HS-5 (cell line): Measurements from ENCODE around the gene PNMT.
"Not testable (repeated sequence)": the region's sequence is repeated elsewhere in the genome, so short reads cannot be mapped to it uniquely, and the experiment has no call there.

Source experiments
- DNase-seq: peaks from one replicate; pipeline ENCODE4 v3.0.0-alpha.2; 2012; ENCODE audit warnings: low read depth

Gene PNMT

DNA sequence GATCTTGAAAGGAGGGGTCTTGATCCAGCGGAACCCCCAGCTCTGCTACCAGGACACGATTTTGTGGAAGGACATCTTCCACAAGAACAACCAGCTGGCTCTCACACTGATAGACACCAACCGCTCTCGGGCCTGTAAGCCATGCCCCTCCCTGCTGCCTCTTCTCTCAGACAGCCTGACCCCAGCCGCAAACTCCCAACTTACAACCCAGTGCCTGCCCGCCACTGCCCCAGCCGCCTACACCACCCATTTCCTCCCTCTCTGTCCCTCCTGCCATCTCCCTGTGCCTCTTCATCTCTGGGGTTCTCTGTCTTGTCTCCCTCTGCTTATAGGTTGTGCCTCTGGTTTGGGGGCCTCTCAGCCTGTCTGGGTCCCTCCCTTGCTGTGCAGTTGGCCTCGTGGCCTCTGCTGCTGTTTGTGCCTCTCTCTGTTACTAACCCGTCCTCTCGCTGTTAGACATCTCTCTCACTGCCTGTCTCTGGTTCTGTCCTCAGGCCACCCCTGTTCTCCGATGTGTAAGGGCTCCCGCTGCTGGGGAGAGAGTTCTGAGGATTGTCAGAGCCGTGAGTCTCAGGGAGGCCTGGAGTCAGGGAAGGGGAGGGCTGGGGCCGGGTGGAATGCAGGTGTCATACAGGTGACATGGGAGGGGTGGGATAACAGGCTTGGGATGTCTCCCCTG, 41.2 kb downstream of the PNMT start:
- no peak for DNase-seq

DNA sequence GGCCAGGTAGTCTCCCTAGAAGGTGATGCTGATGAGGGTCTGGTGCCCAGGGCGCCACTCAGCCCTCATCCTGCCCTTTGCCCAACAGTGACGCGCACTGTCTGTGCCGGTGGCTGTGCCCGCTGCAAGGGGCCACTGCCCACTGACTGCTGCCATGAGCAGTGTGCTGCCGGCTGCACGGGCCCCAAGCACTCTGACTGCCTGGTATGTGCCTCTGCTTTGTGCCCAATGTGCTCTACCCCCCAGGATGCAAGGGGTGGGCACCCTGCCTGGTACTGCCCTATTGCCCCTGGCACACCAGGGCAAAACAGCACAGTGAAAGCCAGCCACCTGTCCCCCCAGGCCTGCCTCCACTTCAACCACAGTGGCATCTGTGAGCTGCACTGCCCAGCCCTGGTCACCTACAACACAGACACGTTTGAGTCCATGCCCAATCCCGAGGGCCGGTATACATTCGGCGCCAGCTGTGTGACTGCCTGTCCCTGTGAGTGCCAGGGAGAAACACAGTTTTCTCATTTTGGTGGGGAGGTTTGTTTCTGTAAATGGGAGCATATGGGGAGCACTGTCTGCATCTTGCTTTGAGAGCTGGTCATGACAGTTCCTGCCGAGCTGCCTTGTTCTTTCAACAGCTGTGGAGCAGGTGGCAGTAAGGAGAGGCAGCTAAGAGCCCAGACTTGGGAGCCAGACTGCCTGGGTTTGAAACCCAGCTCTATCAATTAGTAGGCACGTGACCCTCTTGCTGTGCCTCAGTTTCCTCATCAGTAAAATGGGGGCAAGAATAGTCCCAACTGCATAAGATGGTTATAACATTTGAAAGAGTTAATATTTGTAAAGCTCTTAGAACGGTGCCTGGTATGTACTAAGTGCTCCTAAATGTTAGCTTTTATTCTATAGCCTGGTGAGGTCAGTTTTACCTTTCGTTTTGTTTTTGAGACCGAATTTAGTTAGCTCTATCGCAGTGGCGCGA, 42.0 kb downstream of the PNMT start:
- no peak for DNase-seq

DNA sequence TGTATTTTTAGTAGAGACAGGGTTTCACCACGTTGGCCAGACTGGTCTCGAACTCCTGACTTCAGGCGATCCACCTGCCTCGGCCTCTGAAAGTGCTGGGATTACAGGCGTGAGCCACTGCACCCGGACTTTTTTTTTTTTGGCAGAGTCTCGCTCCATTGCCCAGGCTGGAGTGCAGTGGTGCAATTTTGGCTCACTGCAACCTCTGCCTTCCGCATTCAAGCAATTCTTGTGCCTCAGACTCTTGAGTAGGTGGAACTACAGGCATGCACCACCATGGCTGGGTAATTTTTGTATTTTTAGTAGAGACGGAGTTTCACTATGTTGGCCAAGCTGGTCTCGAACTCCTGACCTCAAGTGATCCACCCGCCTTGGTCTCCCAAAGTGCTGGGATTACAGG, 42.8 kb downstream of the PNMT start:
- not testable (repeated sequence) for DNase-seq

DNA sequence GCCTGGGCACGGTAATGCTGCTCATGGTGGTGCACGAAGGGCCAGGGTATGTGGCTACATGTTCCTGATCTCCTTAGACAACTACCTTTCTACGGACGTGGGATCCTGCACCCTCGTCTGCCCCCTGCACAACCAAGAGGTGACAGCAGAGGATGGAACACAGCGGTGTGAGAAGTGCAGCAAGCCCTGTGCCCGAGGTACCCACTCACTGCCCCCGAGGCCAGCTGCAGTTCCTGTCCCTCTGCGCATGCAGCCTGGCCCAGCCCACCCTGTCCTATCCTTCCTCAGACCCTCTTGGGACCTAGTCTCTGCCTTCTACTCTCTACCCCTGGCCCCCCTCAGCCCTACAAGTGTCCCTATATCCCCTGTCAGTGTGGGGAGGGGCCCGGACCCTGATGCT, 43.6 kb downstream of the PNMT start:
- DNase-seq = no peak

DNA sequence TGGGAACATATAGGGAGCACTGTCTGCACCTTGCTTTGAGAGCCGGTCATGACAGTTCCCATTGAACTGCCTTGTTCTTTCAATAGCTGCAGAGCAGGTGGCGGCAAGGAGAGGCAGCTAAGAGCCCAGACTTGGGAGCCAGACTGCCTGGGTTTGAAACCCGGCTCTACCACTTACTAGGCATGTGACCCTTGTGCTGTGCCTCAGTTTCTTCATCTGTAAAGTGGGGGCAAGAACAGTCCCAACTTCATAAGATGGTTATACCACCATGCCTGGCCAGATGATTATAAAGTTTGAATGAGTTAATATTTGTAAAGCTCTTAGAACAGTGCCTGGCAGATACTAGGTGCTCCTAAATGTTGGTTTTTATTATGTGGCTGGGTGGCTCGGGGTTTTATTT, 46.0 kb downstream of the PNMT start:
- DNase-seq = no peak

DNA sequence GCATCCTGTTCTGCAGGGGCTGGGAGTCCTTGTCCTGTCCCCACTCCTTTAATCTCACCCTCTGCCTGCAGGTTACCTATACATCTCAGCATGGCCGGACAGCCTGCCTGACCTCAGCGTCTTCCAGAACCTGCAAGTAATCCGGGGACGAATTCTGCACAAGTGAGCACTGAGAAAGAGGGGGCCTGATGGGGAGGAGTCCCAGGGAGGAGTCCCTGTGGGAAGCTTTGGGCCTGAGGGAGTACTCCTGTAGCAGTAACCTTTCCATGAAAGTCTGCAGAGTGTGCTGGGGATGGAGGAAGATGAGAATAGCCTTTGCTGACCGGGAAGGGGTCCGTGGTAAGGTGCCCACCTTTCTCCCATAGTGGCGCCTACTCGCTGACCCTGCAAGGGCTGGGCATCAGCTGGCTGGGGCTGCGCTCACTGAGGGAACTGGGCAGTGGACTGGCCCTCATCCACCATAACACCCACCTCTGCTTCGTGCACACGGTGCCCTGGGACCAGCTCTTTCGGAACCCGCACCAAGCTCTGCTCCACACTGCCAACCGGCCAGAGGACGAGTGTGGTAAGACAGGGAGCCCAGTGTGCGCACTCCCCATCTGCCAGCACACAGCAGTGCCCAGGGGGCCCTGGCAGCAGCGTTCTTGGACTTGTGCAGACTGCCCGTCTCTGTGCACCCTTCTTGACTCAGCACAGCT, 47.3 kb downstream of the PNMT start:
- DNase-seq = no peak

DNA sequence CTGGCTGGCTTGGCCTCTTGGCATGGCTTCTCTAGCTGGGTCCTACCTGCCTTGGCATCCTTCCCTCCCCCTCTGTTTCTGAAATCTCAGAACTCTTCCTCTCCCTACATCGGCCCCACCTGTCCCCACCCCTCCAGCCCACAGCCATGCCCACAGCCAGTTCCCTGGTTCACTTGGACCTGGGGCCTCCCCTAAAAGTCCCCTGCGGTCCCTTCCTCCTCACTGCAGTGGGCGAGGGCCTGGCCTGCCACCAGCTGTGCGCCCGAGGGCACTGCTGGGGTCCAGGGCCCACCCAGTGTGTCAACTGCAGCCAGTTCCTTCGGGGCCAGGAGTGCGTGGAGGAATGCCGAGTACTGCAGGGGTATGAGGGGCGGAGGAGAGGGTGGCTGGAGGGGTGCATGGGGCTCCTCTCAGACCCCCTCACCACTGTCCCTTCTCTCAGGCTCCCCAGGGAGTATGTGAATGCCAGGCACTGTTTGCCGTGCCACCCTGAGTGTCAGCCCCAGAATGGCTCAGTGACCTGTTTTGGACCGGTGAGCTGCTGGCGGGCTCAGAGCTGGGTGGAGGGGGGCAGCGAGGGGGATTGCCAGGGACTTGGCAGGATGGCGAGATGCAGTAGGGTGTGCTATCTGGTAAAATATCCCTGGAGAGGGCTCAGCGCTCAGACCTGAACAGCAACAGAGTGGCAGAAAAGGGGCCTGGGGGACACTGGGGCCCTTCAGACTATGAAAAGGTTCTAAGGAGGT, 48.0 kb downstream of the PNMT start:
- no peak for DNase-seq

DNA sequence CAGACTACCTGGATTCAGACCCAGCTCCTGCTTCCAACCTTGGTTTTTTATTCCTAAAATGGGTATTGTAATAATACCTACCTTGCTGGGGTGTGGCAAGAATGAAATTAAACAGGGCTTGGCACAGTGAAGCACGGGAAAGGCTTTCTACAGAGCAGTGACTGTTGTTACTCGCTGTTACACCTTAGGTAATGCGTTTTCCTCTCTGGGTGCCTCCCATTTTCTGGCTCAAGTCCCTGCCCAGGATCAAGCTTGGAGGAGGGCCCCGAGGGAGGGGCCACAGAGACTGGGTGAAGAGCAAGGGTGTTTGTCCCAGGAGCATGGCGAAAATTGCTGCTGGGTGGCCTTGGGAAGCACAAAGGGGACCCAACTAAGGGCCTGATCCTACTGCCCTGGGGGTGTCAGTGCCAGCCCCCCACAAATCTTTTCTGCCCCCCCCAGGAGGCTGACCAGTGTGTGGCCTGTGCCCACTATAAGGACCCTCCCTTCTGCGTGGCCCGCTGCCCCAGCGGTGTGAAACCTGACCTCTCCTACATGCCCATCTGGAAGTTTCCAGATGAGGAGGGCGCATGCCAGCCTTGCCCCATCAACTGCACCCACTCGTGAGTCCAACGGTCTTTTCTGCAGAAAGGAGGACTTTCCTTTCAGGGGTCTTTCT, 48.8 kb downstream of the PNMT start:
- no peak for DNase-seq

DNA sequence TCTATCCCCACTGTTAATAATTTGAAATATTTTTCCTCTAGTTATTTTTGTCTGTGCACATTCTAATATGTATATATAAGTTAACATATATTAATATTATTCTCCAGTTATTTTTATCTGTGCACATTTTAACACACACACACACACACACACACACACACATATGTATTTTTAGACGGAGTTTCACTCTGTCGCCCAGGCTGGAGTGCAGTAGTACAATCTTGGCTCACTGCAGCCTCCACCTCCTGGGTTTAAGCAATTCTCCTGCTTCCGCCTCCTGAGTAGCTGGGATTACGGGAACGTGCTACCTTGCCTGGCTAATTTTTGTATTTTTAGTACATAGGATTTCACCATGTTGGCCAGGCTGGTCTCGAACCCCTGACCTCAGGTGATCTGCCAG, 49.4 kb downstream of the PNMT start:
- no peak for DNase-seq

DNA sequence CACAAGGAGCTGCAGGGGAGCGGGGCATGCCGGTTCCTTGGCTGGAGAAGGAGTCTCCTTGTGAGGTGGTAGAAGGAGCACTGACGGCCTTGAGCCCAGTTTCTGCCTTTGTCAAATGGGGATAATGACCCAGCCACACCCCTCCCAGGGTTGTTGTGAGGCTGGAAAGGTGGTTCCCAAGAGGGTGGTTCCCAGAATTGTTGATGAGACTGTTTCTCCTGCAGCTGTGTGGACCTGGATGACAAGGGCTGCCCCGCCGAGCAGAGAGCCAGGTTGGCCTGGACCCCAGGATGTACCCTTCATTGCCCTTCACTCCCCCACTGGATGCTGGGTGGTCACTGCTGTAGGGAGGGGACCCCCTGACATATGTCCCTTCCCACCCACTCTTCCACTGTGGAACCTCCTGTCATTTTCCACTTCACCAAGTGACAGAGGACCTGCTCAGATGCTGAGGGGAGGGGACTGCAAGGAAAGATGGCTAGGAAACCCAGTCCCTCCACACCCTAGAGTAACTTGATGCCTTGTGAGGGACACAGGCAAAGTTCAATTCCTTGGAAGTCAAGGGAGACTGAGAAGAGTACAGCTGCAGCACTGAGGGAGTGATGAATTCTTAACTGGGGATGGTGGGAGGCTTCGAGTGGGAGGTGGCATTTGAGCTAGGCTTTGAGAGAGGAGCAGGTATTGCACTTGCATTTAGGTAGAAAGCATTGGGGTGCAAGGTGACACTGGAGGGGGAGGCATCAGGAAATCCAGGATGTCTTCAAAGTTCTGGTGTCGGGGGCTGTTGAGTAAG, 51.5 kb downstream of the PNMT start:
- no peak for DNase-seq
